ENCODE data around the gene GJB6. TPM values are rescaled to one million over a fixed set of nuclear protein-coding genes. Genes with fewer than 3 reads are reported as not detected.
A peak's percentile ranks its signal among the peaks of the same experiment; 100 is the strongest.

The GJB6 gene
- total RNA-seq, 1 donor from 2014 or later, result not detected

DNA sequence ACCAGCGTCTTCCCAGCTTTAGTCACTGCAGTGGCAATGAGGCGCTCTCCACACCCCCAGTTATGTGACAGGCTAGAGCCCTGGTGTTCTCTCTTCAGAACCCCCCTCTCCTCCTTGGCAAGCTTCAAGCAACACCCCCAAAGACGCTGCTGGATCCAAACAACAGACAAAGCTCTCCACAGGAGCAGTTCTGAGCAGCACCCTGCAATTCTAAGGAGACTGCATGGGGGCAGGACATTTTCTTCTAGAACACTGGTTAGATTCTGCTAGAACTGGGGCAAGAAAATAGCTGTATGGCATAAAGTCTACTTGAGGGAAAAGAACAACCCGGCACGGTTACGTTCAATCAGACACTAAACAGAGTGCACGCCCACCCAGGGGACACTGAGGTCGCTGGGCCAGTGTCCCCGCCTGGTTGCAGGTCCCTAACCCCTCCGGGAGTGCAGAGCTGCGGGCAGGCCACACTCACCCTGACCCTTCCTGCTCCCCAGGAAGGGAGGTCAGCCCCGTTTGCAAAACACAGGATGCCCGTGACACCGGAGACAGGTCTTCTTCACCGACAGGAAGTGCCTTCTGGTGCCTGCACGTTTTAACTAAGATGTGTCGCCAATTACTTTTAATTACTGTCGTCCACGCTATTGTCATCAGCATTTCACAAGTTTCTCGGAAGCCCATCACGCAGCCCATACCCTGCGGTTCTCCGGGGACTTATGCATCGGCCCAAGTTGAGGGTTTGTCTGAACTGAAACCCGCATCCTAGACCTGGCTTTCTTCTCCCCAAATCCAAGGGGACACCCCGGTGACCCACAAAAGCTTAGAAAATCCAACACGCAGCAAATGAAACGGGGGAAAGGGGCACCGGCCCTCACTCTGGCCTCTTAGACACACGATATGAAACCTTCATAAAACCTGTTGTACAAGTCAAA, 943 bp downstream of the GJB6 start:
- no peak for ATAC-seq
- no peak for DNase-seq (ENCODE audit: low spot score)

DNA sequence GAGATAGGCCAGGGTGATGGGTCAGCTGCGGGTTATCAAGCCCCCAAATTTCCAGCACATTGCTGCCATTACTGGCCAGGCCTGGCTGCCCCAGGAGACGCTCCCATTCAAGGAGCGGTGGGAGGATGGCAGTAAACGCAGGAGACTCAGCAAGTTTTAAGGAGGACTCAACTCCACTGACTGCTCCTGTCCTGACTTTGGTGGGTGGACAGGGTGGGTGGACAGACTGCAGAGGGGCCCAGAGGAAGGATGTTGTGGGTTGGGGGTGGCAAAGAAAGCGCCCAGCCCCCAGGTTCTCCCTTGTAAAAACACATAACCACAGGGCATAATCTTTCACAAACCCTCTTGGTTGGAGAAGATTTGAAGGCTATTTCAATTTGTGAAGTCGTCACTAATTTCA, 4.4 kb downstream of the GJB6 start:
- ATAC-seq (no peak), DNase-seq (ENCODE audit: low spot score) (no peak)

DNA sequence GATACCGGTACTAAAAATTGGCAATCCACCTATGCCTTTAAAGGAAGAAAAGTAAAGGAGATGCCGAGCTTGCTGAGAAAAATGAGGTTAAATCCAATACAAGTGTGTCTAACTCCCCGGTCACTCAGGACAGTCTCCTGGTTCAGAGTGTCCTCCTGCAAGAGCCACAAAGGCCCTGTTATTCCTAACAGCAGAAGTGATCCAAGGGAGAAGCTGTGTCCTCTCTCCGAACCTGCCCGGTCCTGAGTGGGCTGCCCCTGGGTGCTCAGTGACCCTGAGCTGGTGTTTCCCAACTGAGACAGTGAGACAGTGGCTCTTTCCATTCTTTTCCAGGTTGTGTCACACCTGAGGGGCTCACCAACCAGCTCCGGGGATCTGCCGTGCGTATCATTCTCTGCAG, 4.8 kb downstream of the GJB6 start:
- no peak for ATAC-seq

DNA sequence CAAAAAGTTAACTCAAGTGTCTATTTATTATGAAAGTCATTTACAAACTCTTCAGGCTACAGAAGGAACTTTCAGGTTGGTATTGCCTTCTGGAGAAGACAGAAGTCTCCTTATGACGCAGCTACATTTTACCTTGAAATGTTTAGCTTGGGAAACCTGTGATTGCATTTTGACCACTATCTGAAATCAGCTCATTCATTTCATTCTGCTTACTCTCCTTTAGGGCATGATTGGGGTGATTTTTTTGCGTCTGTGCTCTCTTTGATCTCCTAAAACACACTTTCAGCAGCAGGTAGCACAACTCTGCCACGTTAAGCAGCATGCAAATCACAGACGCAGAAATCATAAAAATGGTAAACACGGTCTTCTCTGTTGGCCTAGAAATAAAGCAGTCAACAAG, 9.6 kb downstream of the GJB6 start:
- DNase-seq (ENCODE audit: low spot score) (no peak), ATAC-seq (no peak)

More for the DNA sequence above, 4.8 kb downstream of the GJB6 start:
- DNase-seq (ENCODE audit: low spot score), result no peak

DNA sequence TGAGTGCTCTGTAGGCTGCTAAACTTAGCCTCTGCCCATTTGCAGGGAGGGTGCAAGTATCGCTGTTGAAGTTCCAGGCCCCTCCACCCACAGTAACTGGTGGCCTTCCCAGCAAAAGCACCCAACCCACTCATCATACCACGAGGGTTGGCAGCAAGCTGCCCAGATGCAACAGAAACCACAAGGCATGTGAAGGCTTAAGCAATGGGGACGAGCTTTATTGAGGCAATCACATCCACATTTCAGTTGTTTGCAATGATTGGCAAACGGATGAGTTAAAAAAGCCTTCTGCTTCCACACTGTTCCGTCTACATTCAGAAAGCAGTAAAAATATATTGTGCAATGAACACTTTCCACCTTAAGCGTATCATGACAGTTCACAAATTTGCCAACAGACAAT, 10.3 kb downstream of the GJB6 start:
- DNase-seq (ENCODE audit: low spot score) (no peak), ATAC-seq (no peak)

DNA sequence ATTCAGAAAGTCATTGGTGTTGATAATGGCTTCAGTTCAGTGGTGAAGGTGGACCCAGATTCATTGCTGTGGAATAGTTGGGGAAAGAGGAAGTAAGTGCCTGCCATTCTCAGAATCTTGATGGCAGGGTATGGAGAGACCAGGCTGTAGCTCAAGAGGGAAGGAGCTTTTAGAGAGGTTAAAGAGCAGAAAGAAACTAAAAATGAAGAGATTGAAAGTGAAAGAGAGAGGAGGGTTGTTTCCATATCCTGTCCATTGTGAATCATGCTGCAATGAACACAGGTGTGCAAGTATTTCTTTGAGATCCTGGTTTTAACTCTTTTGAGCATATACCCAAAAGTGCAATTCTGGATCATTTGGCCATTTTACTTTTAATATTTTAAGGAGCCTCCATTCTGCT, 12.5 kb downstream of the GJB6 start:
- no peak for ATAC-seq

DNA sequence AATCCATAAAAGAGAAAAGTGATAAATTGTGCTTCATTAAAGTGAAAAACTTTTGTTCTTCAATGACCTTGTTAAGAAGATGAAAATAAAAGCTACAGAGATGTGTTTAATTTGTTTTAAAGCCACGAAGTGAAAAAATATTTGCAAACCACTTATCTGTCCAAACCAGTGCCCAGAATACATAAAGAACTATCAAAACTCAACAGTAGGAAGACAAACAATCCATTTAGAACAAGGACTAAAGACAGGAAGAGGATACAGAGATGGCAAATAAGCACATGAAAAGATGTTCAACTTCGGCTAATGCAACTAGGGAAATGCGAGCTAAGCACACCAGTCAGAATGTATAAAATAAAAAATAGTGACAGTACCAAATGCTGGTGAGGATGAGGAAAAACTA, 15.0 kb downstream of the GJB6 start:
- ATAC-seq, result no peak

More for the DNA sequence above, 12.5 kb downstream of the GJB6 start:
- no peak for DNase-seq (ENCODE audit: low spot score)

DNA sequence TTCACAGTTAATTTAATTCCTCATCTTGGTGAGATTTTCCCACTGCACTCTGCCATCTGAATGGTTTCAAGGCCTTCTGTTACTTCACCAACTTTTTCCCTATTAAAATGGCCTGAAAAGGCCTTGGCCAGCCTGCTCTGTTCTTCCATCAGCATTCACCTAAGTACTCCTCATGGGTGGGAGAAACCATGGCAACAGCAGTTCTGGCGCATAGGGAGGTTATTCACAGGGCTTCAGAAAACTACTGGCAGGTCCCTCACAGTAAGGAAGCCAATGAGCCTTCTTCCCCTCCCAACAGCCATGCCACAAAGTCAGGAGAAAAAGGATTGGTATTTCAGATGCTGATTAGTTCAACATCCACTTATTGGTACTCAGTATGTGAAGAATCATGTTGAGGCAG, 22.2 kb downstream of the GJB6 start:
- no peak for ATAC-seq

More for the DNA sequence above, 15.0 kb downstream of the GJB6 start:
- no peak for DNase-seq (ENCODE audit: low spot score)

DNA sequence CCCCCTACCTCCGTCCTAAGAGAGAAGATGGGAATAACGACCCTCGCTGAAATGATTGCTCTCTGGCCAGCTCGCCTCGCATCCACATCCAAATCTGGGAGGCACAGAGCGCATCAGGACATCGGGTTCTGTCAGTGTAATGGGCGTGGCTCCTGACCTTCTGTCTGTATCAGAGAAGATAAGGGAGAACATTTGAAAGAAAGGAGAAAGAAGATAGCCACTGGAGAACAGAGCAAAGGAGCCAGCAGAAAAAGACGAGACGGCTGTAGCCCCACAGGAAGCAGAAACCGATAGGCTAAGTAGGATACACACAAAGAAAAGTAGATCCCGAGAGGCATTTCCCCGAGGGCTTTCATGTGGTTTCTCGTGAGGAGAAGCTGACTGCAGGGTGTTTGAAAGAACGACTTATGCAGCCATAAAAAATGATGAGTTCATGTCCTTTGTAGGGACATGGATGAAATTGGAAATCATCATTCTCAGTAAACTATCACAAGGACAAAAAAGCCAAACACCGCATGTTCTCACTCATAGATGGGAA, 25.4 kb downstream of the GJB6 start:
- ATAC-seq (no peak), DNase-seq (ENCODE audit: low spot score) (peak; percentile 21)

More for the DNA sequence above, 22.2 kb downstream of the GJB6 start:
- no peak for DNase-seq (ENCODE audit: low spot score)

DNA sequence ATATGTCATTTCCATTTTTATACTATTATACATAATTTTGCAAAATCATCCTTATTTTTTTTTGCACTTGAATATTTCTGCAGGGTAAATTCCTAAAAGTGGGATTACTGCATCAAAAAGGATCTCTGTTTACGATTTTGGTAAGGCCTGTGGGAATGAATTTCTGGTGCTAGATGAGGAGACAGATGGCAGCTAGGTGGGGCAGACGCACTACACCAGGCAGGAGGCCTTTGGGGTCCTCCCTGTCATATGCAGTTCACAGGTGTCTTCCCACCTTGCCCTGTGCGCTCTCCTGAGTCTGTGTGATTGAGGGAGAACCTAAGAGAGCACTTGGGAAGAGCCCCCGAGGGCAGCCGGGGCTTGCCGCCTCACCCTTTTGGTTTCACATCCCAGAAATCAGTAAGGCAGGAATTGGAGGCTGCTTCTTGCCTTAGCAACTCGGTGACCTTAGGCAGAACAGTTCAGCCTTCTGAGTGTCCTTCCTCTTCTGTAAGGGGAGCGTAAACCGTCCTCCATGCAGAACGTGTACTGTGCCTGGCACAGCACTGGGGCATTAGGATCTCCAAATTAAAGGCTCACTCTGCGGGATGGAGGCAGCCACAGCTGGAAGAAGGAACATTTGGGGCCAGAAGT, 25.9 kb downstream of the GJB6 start:
- DNase-seq (ENCODE audit: low spot score) (no peak), ATAC-seq (no peak)

DNA sequence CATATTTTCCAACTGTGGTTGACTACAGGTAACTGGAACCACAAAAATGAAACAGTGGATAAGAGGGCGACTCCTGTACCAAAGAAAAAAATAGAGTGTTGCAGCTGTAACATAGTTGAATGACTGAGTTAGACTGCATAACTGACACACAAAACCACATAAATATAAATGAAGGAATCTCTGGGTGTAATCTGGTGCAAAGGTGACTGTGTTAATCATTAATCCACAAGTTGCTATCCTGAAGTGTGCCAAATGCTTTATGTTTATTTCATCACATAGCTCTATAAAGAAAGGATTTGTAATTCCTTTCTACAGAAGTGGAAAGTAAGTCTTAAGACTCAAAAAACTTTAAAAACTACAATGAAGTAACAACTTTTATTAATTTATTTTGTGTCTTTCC, 33.3 kb downstream of the GJB6 start:
- peak; percentile 64 for ATAC-seq
- no peak for DNase-seq (ENCODE audit: low spot score)

DNA sequence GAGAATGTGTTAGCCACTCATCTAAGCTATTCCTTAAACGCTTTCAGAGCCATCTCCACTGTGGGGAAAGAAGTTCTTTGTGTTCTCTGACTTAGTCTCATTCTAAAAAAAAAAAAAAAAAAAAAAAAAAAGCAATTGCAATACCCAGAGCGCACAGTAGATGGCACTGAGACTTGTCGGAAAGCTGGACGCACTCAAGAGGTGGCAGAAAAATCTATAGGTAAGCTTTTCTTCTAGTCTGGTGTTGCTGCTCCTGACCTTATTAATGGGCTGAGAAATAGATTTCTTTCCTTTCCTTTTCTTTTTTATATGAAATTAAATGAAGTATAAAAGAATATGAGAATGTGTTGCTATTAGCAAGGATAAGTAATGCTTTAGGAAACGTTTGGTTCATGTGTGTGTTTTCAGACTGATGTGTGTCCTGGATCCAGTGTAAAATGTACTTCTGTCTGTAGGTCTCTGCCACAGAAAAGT, 34.7 kb downstream of the GJB6 start:
- peak; percentile 69 for ATAC-seq
- no peak for DNase-seq (ENCODE audit: low spot score)

DNA sequence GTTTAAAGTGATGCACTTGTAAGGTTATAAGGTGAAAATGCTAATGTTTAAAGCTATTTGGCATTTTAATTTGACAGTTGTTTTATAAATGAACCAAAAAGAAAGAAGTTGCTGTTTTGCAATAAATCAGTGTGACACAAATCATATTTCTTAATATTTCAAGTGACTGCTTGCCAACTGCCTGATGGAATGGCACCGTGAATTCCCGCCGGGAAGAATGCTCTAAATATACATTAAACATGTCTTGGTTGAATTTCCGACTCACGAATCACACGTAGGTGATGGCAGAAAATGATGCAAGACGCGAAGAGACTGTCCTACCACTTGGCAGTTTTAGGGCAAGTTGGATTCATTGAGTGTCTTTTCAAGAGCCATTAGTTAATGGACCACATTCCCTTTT, 36.3 kb downstream of the GJB6 start:
- DNase-seq (ENCODE audit: low spot score), result no peak

DNA sequence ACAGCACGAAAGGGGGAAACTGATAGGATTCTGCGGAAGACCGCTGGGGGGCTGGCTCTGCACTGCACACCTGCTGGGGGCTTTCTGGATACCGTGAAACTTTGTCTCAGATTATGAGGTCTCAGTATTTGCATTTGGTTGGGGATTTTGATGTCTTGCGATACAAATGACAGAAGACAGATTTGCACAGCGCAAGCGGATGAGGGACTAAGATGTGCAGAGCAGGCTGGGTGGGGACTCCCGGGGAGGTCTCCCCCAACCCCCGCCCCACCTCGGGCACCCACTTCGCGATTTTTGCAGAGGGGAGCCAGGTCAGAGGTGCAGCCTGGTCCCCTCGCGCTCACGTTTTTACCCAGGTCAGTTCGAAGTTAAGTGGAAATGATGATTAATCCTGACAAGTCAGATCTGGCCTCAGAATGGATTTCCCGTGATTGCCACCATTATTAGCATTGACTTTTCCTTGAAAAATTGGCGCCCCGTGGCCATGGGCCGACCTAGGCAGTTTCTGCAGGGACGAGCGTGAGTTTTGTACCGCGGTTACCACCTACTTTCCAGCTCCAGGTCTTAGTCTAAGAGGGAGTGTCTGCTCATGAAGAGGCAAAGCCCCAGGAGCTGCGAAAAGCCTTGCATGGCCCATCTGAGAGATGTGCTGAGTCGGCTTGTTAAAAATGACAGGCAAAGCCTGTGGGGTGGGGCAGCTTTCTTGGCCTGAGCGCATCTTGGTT, 38.0 kb downstream of the GJB6 start:
- ATAC-seq (no peak), DNase-seq (ENCODE audit: low spot score) (no peak)

More for the DNA sequence above, 36.3 kb downstream of the GJB6 start:
- ATAC-seq, result no peak

DNA sequence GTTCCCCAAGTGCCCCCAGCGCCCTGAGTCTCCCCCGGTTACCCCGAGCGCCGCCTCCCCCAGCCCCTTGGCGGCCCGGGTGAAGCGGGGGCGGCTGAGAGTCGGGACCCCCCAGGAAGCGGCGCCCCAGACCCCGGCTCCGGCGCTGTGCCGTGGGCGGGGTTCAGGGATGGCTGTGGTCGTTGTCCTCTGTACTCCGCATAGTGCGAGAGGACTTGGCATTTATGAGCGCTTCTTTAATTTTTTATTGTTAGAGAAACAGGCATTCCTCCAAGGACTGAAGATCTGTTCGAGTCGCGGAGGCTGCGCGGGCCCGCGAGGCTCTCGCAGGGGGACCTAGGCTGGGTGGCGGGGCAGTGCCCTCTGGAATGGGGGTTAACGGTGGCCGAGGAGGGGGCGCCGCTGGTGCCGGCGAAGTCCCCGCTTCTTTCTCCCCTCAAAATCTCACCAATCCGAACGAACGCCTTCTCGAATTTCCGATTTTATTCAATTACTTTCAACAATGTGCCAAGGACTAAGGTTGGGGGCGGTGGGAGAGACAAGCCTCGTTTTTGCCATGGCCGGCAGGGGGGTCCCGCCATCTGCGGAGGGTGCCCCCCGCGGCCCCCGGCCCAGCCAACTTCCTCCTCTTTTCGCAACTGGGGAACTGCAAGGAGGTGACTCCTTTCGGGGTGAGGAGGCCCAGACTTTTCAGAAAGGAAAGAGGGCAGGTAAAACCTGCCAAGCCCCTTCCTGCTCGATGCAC, 38.8 kb downstream of the GJB6 start:
- ATAC-seq (peak; percentile 5), DNase-seq (ENCODE audit: low spot score) (no peak)

DNA sequence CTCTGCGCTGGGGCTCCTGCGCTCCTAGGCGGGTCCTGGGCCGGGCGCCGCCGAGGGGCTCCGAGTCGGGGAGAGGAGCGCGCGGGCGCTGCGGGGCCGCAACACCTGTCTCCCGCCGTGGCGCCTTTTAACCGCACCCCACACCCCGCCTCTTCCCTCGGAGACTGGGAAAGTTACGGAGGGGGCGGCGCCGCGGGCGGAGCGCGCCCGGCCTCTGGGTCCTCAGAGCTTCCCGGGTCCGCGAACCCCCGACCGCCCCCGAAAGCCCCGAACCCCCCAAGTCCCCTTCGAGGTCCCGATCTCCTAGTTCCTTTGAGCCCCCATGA, 39.3 kb downstream of the GJB6 start, which contains the start of gene GJB2:
TSS of gene GJB2 (minus strand) at position 103 of the 326 bp plus-strand sequence. CDS start 3,357 bp downstream, outside the sequence.
- peak; percentile 72 for DNase-seq (ENCODE audit: low spot score)
- ATAC-seq, result peak; percentile 71

DNA sequence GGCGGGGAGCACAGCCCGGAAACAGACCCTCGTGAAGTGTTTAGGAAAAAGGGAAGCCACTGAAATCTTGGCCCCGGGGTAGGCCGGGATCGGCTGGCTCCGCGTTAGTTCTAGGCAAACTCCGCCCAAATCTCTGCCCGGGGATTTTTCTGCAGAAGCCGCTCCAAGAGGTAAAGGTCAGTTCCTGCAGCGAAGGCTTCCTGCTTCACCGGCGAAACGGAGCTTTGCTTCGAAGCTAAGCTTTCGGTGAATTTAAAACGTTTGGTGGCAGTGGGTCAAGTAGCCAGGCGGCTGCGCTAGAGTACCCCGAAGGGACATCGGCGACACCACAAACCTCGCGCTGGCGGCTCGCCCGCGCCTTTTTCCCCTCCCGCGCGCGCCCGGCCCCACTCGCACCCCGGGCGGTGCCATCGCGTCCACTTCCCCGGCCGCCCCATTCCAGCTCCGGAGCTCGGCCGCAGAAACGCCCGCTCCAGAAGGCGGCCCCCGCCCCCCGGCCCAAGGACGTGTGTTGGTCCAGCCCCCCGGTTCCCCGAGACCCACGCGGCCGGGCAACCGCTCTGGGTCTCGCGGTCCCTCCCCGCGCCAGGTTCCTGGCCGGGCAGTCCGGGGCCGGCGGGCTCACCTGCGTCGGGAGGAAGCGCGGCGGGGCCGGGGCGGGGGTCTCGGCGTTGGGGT, 39.8 kb downstream of the GJB6 start:
- peak; percentile 73 for ATAC-seq

DNA sequence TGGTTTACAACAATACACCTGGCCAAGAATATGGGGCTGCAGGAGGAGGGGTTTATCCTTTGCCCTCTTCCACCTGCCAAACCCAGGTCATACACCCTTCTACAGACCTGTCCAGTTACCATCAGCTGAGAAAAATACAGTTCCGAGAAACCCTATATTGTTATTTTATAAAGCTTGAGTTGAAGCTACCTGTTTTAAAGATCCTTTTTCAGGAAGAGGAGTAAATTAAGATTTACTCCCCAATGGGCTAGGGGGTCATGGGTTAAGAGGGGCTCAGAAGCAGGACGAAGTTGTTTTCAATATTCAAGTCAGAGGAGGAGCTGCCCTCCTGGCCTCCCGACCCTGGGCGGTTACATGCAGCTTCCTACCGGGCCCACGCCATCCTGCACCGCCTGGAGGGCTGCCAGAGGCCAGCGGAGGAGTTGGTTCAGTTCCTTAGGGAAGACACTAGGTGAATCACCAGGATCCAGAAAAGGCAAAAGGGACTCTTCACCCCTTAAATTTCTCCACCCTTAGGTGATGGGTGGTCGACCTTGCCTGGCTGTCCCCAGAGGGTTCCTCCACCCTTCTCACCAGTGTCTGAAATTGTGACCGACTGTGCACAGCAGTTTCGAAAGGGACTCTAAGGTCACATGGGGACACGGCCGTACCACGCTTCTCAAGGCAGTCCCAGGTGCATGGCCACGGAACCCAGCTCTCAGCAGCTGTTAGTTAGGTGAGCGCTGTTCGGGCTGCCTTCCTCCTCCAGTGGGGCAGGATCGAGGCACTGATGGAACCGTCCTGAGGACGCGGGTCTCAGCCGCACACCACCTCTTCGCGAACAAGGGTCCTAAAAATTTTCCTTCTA, 40.6 kb downstream of the GJB6 start:
- peak; percentile 74 for DNase-seq (ENCODE audit: low spot score)
- ATAC-seq, result peak; percentile 54

More for the DNA sequence above, 39.8 kb downstream of the GJB6 start:
- DNase-seq (ENCODE audit: low spot score), result peak; percentile 74

Data from left lobe of liver (tissue), 2 donors.